Measurements from ENCODE around the gene SLC10A4.

DNA sequence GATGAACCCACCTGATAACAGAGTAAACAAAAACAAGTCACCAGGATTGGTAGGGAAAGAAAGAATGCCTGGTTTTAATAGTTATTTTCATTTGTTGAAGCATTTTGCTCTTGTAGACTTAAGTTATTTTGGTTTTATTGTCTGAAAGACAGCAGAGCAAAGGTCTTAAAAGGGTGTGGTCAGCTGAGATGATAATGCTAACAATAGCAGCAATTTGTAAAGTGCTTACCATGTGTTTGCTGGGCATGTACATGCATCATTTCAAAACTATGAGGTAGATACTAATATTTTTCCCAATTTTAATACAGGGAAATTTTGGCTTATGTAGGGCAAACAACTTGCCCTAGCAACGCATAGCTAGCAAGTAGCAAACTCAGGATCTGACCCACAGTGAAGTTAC, 46.8 kb upstream of the SLC10A4 start:
- TF ChIP-seq CTCF (IDR thresholded peaks at IDR 0.05) (no peak), POLR2A (IDR thresholded peaks at IDR 0.05) (no peak), POLR2AphosphoS5 (IDR thresholded peaks at IDR 0.05) (no peak)

Data from prostate gland (tissue), 2 donors.